Measurements from ENCODE around the gene HDAC4.

DNA sequence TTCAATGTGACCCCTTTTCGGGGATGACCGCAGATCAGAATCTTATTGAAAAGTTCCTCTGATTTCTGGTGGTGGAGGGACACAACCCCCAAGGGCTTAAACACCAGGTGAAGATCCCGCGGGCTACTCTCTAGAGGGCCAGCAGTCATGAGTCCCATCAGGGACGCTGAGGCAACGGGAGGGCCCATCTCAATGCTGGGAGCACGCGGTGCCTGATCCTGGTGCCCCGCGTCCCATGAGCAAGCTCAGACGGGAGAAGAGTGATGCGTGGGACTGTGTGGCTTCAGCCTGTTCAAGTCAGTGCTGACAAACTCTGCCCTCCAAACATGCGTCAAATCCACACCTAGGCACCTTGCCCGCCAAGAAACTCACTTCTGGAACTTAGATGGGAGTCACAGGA, 328.0 kb downstream of the HDAC4 start:
- TF ChIP-seq, protein P1, sequence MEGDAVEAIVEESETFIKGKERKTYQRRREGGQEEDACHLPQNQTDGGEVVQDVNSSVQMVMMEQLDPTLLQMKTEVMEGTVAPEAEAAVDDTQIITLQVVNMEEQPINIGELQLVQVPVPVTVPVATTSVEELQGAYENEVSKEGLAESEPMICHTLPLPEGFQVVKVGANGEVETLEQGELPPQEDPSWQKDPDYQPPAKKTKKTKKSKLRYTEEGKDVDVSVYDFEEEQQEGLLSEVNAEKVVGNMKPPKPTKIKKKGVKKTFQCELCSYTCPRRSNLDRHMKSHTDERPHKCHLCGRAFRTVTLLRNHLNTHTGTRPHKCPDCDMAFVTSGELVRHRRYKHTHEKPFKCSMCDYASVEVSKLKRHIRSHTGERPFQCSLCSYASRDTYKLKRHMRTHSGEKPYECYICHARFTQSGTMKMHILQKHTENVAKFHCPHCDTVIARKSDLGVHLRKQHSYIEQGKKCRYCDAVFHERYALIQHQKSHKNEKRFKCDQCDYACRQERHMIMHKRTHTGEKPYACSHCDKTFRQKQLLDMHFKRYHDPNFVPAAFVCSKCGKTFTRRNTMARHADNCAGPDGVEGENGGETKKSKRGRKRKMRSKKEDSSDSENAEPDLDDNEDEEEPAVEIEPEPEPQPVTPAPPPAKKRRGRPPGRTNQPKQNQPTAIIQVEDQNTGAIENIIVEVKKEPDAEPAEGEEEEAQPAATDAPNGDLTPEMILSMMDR (IDR thresholded peaks at IDR 0.05): no peak
- TF ChIP-seq EP300 (IDR thresholded peaks at IDR 0.05): no peak
